Stimulated activated naive B cell treated with anti-CD40 and anti-IgM and Interleukin-4, amounts not matched to agents 10 μg/mL and 1 μg/mL and 100 μg/mL, for 72 hours (primary cell): ENCODE results near the gene MED13.

Experiments used
- ATAC-seq, 2 donors: fragments of 150-1000 bp; cut with Tn5 transposase; replicated peaks; 2 replicates each; pipeline ENCODE4 v1.10.0; 2021; ENCODE audit warnings: moderate library complexity in 1 of 2
- DNase-seq: peaks from one replicate; pipeline ENCODE4 v3.0.0; 2021
- H3K27ac Mint-ChIP-seq: one replicate; pipeline ENCODE4 v1.8.0; 2022; ENCODE audit warnings: mild to moderate bottlenecking, mixed read lengths
- H3K27me3 Mint-ChIP-seq, 2 donors: one replicate each; pipeline ENCODE4 v1.8.0; 2022; ENCODE audit warnings: mixed read lengths in 2 of 2
- H3K36me3 Mint-ChIP-seq, 2 donors: one replicate each; pipeline ENCODE4 v1.8.0; 2022; ENCODE audit warnings: mixed read lengths in 2 of 2, mild to moderate bottlenecking in 1 of 2
- H3K4me1 Mint-ChIP-seq, 2 donors: one replicate each; pipeline ENCODE4 v1.8.0; 2022; ENCODE audit warnings: mixed read lengths in 2 of 2, mild to moderate bottlenecking in 1 of 2
- H3K4me3 Mint-ChIP-seq, 2 donors: one replicate each; pipeline ENCODE4 v1.8.0; 2022; ENCODE audit warnings: mild to moderate bottlenecking in 2 of 2, mixed read lengths in 2 of 2, moderate library complexity in 1 of 2
- H3K9me3 Mint-ChIP-seq, 2 donors: one replicate each; pipeline ENCODE4 v1.8.0; 2022; ENCODE audit warnings: mixed read lengths in 2 of 2, mild to moderate bottlenecking in 1 of 2

Gene MED13

DNA sequence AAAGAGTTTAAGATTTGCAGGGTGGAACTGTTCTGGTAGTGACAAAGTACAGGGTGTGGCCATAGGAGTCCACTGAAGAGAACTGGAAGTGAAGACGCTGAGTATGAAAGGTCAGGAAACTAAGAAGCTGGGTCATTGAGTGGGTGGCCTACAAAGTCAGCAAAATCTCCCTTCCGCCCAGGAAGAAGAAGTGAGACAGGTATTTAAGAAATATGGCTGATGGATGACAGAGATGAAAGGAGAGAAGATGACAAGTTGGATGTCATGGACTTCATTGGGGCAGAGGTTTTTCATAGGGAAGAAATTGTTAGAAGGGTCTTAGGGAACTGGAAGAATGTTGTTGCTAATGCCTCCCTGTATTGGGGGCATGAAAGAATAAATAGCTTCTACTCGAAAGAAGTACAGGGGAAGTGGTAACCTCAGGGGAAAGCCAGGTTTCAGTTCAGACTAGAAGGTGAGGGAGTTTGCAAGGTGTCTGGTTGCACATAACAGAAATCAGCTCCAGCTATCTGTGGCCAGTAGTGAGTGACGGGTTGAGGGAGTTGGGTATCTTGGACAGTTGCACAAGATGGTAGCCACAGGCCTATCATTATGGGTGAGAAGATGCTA is 33.6 kb upstream of the MED13 start:
- Mint-ChIP-seq H3K36me3 (no peaks in the 10 kb centered on the region), H3K4me1 (peaks cover 25 to 40% of the 10 kb centered on the region in 2 donors), H3K27ac (peak overlapping the region; percentile 81), H3K9me3 (peaks cover 0 to 3% of the 10 kb centered on the region in 2 donors), H3K27me3 (no peaks in the 10 kb centered on the region), H3K4me3 (peak overlapping the region; percentile 36 to 43)
- ATAC-seq (peak; percentile 92 to 93), DNase-seq (peak; percentile 71)

DNA sequence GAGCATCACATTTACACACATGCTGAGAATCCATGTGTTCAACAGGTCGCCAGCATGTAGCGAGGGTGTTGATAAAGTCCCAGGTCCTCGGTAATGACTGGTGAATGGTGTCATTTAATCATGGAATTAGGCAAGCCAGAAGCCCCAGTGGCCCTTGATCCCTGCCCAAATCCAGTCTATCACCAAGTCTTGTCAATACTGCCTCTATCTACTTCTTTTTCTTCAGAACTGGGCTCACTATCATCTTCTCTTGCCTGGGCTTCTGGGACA is 31.3 kb upstream of the MED13 start:
- H3K27me3 Mint-ChIP-seq = no peaks in the 10 kb centered on the region
- ATAC-seq (no peak), DNase-seq (no peak)
- no peak overlapping the region for H3K4me3 Mint-ChIP-seq
- peaks cover 0 to 3% of the 10 kb centered on the region in 2 donors for H3K9me3 Mint-ChIP-seq
- H3K36me3 Mint-ChIP-seq = no peaks in the 10 kb centered on the region
- H3K4me1 Mint-ChIP-seq = peaks cover 36 to 57% of the 10 kb centered on the region in 2 donors
- no peak overlapping the region for H3K27ac Mint-ChIP-seq

DNA sequence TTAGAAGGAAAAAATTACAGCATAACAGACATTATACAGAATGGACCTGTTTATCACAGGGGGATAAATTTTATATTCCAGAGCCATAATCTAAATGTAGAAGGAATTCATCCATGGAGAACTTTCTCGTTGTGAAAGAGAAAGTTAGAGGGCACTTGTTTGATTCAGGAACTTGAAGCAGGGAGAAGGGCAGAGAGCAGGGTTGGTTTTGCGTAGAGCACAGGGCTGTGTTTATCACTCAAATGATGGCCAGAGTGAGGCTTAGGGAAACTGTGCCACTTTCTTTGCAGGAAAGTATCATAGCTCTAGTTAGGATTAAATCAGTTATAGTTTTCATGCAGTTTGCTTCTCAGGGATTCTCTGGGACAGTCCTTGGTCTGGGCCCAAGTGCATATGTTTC is 29.1 kb upstream of the MED13 start:
- no peak for DNase-seq
- peaks cover 0 to 11% of the 10 kb centered on the region in 2 donors for H3K27me3 Mint-ChIP-seq
- peak overlapping the region; percentile 36 to 64 for H3K4me3 Mint-ChIP-seq
- H3K9me3 Mint-ChIP-seq = peaks cover 0 to 2% of the 10 kb centered on the region in 2 donors
- H3K27ac Mint-ChIP-seq = peak overlapping the region; percentile 76
- peaks cover 31 to 44% of the 10 kb centered on the region in 2 donors for H3K4me1 Mint-ChIP-seq
- ATAC-seq = no peak
- no peaks in the 10 kb centered on the region for H3K36me3 Mint-ChIP-seq

GRCh38 chr17:62093188-62094155 is 28.4 kb upstream of the MED13 start:
- no peaks in the 10 kb centered on the region for H3K9me3 Mint-ChIP-seq
- peak overlapping the region; percentile 76 for H3K27ac Mint-ChIP-seq
- DNase-seq (peak; percentile 53), ATAC-seq (peak; percentile 97 to 98)
- H3K27me3 Mint-ChIP-seq = peaks cover 0 to 18% of the 10 kb centered on the region in 2 donors
- H3K36me3 Mint-ChIP-seq = no peaks in the 10 kb centered on the region
- H3K4me1 Mint-ChIP-seq = peaks cover 24 to 37% of the 10 kb centered on the region in 2 donors
- H3K4me3 Mint-ChIP-seq = peak overlapping the region; percentile 36 to 64

DNA sequence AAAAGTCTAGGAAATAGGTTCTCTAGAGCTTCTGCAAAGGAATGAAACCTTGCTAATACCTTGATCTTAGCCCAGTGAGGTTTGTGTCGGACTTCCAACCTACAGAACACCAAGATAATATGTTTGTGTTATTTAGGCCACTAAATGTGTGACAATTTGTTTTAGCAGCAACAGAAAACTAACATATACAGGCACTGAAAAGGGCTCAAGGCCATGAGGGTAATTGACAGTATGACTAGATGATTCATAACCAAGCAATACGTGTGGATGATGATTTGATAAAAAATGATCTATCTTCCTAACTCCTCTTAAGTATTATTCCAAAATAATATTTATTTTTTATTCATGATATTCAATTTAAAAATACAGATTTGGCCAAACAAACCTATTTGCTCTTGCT is 27.7 kb upstream of the MED13 start:
- H3K27ac Mint-ChIP-seq = no peak overlapping the region
- H3K4me3 Mint-ChIP-seq = no peak overlapping the region
- no peaks in the 10 kb centered on the region for H3K36me3 Mint-ChIP-seq
- H3K4me1 Mint-ChIP-seq = peaks cover 19 to 30% of the 10 kb centered on the region in 2 donors
- ATAC-seq (no peak), DNase-seq (no peak)
- H3K9me3 Mint-ChIP-seq = no peaks in the 10 kb centered on the region
- peaks cover 3 to 21% of the 10 kb centered on the region in 2 donors for H3K27me3 Mint-ChIP-seq

DNA sequence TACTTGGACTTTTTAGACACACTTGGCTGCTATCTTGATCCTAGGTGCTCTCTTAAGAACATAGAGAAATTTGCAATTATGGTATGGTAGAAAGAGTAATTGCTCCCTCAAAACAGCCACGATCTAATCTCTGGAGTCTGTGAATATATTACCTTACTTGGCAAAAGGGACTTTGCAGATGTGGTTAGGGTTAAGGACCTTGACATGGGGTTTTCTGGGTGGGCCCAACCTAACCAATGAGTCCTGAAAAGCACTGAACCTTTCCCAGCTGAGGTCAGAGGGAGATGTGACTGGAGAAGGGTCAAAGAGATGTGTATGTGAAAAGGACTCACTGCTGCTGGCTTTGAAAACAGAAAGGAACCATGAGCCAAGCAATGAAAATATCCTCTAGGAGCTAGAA is 26.7 kb upstream of the MED13 start:
- DNase-seq (peak; percentile 26), ATAC-seq (peak; percentile 33 to 51)
- no peak overlapping the region for H3K4me3 Mint-ChIP-seq
- no peaks in the 10 kb centered on the region for H3K9me3 Mint-ChIP-seq
- peak overlapping the region; percentile 71 for H3K27ac Mint-ChIP-seq
- no peaks in the 10 kb centered on the region for H3K36me3 Mint-ChIP-seq
- peaks cover 16 to 24% of the 10 kb centered on the region in 2 donors for H3K4me1 Mint-ChIP-seq
- peaks cover 3 to 21% of the 10 kb centered on the region in 2 donors for H3K27me3 Mint-ChIP-seq

DNA sequence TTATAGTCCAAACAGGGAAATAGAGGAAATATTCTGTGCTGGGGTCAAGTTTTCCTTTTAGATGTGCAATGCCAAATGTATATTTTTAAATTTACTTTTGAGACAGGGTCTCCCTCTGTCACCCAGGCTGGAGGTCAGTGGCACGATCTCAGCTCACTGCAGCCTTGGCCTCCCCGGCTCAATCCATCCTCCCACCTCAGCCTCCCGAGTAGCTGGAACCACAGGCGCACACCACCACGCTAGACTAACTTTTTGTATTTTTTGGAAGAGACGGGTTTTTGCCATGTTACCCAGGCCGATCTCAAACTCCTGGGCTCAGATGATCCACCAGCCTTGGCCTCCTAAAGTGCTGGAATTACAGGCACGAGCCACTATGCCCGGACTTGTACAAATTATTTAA is 25.8 kb upstream of the MED13 start:
- Mint-ChIP-seq H3K9me3 (no peaks in the 10 kb centered on the region), H3K36me3 (no peaks in the 10 kb centered on the region), H3K27me3 (peaks cover 3 to 25% of the 10 kb centered on the region in 2 donors), H3K4me1 (peaks cover 18 to 28% of the 10 kb centered on the region in 2 donors), H3K27ac (no peak overlapping the region), H3K4me3 (no peak overlapping the region)
- ATAC-seq (no peak), DNase-seq (no peak)

- Mint-ChIP-seq H3K4me1 (peaks cover 18 to 30% of the 10 kb centered on the region in 2 donors), H3K27ac (no peak overlapping the region), H3K9me3 (no peaks in the 10 kb centered on the region), H3K27me3 (peaks cover 3 to 26% of the 10 kb centered on the region in 2 donors), H3K4me3 (no peak overlapping the region), H3K36me3 (no peaks in the 10 kb centered on the region)
- no peak for DNase-seq
- ATAC-seq = no peak
Observed at GRCh38 chr17:62090021-62090824, 25.1 kb upstream of the MED13 start.

DNA sequence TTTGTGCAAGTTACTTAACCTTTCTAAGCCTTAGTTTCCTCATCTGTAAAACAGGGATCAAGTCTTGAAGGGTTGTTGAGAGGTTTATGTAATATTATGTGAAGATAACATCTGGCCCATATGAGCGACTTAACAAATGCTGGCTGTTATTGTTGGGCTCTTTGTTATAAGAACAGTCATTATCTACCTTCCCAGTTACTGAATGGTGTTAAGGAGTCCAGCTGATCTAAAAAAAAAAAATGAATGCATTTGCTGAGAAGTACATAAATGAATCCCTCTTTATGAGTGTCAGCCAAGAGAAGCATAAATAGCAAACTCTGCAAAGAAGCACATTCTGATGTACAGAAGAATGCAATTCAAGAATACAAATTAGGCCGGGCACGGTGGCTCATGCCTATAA is 24.3 kb upstream of the MED13 start:
- no peaks in the 10 kb centered on the region for H3K9me3 Mint-ChIP-seq
- H3K4me3 Mint-ChIP-seq = no peak overlapping the region
- DNase-seq (no peak), ATAC-seq (no peak)
- peaks cover 19 to 34% of the 10 kb centered on the region in 2 donors for H3K4me1 Mint-ChIP-seq
- H3K27ac Mint-ChIP-seq = no peak overlapping the region
- H3K27me3 Mint-ChIP-seq = peaks cover 3 to 26% of the 10 kb centered on the region in 2 donors
- H3K36me3 Mint-ChIP-seq = no peaks in the 10 kb centered on the region

DNA sequence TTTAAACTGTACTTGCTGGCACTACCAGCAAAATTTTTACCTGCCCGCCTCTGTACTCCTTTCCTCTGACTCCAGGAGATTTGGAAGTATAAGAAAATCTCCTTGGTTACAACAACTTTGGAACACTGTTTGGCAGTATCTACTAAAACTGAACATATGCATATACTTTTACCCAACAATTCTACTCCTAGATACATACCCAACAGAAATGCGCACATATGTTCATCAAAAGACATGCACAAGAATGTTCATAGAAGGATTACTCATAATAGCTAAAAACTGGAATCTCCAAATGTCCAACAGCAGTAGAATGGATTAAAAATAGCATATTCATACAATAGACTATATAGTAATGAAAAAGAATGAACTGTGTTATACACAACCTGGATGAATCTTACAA is 21.7 kb upstream of the MED13 start:
- ATAC-seq (no peak), DNase-seq (no peak)
- H3K36me3 Mint-ChIP-seq = no peaks in the 10 kb centered on the region
- H3K9me3 Mint-ChIP-seq = no peaks in the 10 kb centered on the region
- peaks cover 3 to 26% of the 10 kb centered on the region in 2 donors for H3K27me3 Mint-ChIP-seq
- no peak overlapping the region for H3K4me3 Mint-ChIP-seq
- H3K27ac Mint-ChIP-seq = no peak overlapping the region
- peaks cover 5 to 16% of the 10 kb centered on the region in 2 donors for H3K4me1 Mint-ChIP-seq

DNA sequence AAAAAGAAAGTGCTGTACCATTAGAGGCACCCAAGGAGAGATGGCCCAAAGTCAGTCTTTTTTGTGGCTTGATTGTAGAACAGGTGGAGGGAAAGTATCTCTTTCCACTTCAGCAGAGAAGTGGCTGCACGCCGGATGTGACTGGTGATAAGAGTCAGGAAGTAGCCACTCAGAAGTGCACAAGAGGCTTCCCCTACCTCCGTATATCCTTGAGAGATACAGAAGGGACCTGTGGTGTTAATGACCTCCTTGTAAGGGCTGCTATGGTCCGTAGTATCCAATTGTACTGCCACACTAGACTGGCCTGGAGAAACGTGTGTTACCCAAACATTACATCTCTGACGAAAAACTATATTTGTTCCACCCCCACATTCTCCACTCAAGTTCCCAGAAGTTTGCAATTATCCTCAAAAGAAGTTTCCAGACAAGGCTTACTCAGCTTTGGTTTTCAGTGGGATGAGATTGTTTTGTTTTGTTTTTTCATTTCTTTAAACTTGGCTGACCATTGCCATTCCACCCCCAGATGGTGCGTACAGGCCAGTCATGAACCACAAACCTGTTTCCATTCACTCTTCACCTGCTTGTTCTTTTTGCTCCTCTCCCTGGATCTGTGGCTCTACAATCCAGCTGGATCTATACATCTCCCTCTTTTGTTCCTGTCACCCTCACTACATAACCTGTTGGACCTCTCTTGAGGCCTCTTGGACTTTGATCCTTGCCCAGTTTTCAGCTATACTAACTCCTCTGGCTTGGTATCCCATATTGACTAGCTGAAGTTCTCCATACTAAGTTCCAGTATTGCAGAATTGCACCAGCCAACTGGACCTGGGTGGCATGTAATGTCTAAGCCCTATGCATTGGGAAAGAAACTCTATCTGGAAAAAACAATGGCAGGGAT is 20.7 kb upstream of the MED13 start:
- Mint-ChIP-seq H3K9me3 (no peaks in the 10 kb centered on the region), H3K27me3 (peaks cover 3 to 24% of the 10 kb centered on the region in 2 donors), H3K4me3 (no peak overlapping the region), H3K36me3 (no peaks in the 10 kb centered on the region), H3K4me1 (peaks cover 4 to 10% of the 10 kb centered on the region in 2 donors), H3K27ac (no peak overlapping the region)
- ATAC-seq (peak; percentile 53 to 81), DNase-seq (no peak)

- ATAC-seq (no peak), DNase-seq (no peak)
- no peaks in the 10 kb centered on the region for H3K36me3 Mint-ChIP-seq
- no peak overlapping the region for H3K4me3 Mint-ChIP-seq
- H3K27me3 Mint-ChIP-seq = peaks cover 8 to 20% of the 10 kb centered on the region in 2 donors
- peaks cover 4 to 10% of the 10 kb centered on the region in 2 donors for H3K4me1 Mint-ChIP-seq
- no peak overlapping the region for H3K27ac Mint-ChIP-seq
- no peaks in the 10 kb centered on the region for H3K9me3 Mint-ChIP-seq
Observed at GRCh38 chr17:62084585-62084984, 19.5 kb upstream of the MED13 start.

DNA sequence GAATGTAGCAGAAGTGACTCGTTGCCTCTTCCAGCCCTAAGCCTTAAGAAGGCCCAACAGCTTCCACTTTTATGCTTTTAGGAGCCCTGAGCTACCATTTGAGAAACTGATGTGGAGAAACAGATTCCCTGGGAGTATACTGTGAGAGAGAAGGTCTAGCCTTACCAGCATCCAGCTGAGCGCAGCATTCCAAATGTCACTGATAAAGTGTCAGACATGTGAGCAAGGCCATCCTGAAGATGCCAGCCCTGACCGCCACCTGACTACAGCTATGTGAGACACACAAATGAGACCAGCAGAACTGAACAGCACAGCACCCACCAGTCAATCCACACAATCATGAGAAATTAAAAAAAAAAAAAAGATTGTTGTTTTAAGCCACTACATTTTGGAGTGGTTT is 18.6 kb upstream of the MED13 start:
- Mint-ChIP-seq H3K27me3 (peaks cover 8 to 16% of the 10 kb centered on the region in 2 donors), H3K4me1 (peaks cover 4 to 10% of the 10 kb centered on the region in 2 donors), H3K27ac (no peak overlapping the region), H3K9me3 (no peaks in the 10 kb centered on the region), H3K4me3 (no peak overlapping the region), H3K36me3 (no peaks in the 10 kb centered on the region)
- DNase-seq (no peak), ATAC-seq (no peak)
